Lung (tissue), 12 donors: ENCODE data around the gene BSDC1. TPM values are rescaled to one million over a fixed set of nuclear protein-coding genes. Genes with fewer than 3 reads are reported as not detected.
A peak's percentile ranks its signal among the peaks of the same experiment; 100 is the strongest.

Experiments
- ATAC-seq: fragments of 200-7000 bp; cut with Tn5 transposase; one replicate; pipeline ENCODE4 v1.9.1; 2020; ENCODE audit warnings: moderate number of reproducible peaks; ENCODE audit not compliant: insufficient read depth, low FRiP score
- DNase-seq, 3 donors: peaks; one replicate each; pipeline ENCODE4 v3.0.0-alpha.2; 2013 to 2017
- H3K27ac ChIP-seq, 2 donors: one replicate each; pipeline ENCODE4 v1.5.1; 2013; ENCODE audit warnings: mild to moderate bottlenecking in 2 of 2, moderate library complexity in 2 of 2, control low read depth in 1 of 2, inconsistent platforms in 1 of 2, low read depth in 1 of 2, low read length in 1 of 2
- H3K27me3 ChIP-seq, 3 donors: one replicate each; pipeline ENCODE4 v1.5.1; 2013; ENCODE audit warnings: low read length in 2 of 3; ENCODE audit not compliant: control insufficient read depth in 3 of 3, insufficient read depth in 3 of 3
- H3K36me3 ChIP-seq, 4 donors: one replicate each; pipeline ENCODE4 v1.5.1; 2013; ENCODE audit warnings: low read length in 4 of 4, mild to moderate bottlenecking in 1 of 4, moderate library complexity in 1 of 4; ENCODE audit not compliant: control insufficient read depth in 4 of 4, insufficient read depth in 4 of 4
- H3K4me1 ChIP-seq, 5 donors: one replicate each; pipeline ENCODE4 v1.5.1; 2013; ENCODE audit warnings: low read length in 5 of 5, mild to moderate bottlenecking in 2 of 5, moderate library complexity in 1 of 5; ENCODE audit not compliant: control insufficient read depth in 5 of 5, insufficient read depth in 5 of 5
- H3K4me3 ChIP-seq: one replicate; pipeline ENCODE4 v1.5.1; 2013; ENCODE audit warnings: mild to moderate bottlenecking, control low read depth, moderate library complexity
- H3K9ac ChIP-seq, 2 donors: one replicate each; pipeline ENCODE4 v1.5.1; 2013; ENCODE audit warnings: low read length in 2 of 2, control low read depth in 1 of 2; ENCODE audit not compliant: insufficient read depth in 1 of 2
- H3K9me3 ChIP-seq, 4 donors: one replicate each; pipeline ENCODE4 v1.5.1; 2013; ENCODE audit warnings: low read length in 3 of 4, mild to moderate bottlenecking in 1 of 4, moderate library complexity in 1 of 4; ENCODE audit not compliant: control insufficient read depth in 4 of 4, insufficient read depth in 3 of 4
- WGBS, 2 donors: extraction: QIAGEN DNeasy Blood & Tissue Kit; methylation state at CpG; one replicate each; pipeline ENCODE4 v1.1.7; 2013; 5-methylcytosine and 5-hydroxymethylcytosine counted together
- polyA plus RNA-seq, 2 donors: library from polyadenylated mRNA; stranded (reverse); fragments of 200-250 nt; gene quantifications; one replicate each; pipeline ENCODE4 v1.2.1, GENCODE V29; 2013
- total RNA-seq, 2 donors: library from RNA; depleted of rRNA in 1 of 2; stranded (reverse); fragments of >200 nt in 1 of 2; gene quantifications; one replicate each; pipeline ENCODE4 v1.2.1, GENCODE V29; 2014 to 2021
- TF ChIP-seq, protein P1 (sequence below): IDR thresholded peaks from 2 replicates; pipeline ENCODE4 v1.5.1; 2012; ENCODE audit warnings: mild to moderate bottlenecking; ENCODE audit errors: control extremely low read depth, extremely low read depth
- donor health status: control.
- donor health status: control.
- donor health status: Bipolar disorder and iron deficiency.
- donor health status: healthy.
- donor health status: DM: yes; HTN: yes; CAD: no.

Gene BSDC1
- total and polyA plus RNA-seq, 4 donors: 32.8 to 80.5 (median 48.3) TPM

DNA sequence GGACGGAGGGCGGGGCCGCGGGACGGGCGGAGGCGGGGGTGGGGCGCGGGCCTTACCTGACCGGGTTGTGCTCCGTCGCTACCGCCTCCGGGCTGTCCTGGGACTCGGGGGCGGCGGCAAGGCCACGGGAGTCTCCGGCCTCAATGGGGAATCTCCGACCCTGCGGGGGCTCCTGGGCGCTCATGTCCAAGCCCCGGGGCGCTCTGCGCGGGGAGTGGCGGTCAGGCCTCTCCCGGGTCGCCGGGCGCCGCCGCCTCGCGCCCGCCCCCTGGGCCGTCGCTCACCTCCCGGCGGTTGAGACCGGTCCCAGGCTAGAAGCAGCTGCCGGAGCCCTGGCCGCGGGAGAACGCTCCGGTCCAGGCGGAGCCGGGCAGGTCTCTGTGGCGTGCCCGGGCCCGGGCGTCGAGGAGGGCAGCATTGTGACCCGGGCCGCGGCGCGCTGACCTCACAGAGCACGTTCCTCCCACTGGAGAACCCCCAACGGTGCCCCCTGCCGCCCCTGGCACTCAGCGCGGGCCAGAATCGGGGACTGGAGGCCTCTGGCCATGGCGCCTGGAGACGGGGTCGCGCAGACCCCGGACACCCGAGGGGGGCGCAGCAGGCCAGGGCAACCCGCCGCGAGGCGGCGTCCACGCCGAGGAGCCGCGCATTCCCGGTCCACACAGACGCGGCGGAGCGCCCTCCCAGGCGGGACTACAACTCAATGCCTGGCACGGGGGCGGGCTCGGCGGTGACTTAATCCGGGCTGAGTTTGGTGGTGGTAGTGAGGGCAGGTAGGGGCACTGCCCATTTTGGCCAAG, 32.4 kb downstream of the BSDC1 start:
- H3K9me3 ChIP-seq: no peaks in the 10 kb centered on the region
- H3K27ac ChIP-seq: no peak overlapping the region
- TF ChIP-seq, protein P1, sequence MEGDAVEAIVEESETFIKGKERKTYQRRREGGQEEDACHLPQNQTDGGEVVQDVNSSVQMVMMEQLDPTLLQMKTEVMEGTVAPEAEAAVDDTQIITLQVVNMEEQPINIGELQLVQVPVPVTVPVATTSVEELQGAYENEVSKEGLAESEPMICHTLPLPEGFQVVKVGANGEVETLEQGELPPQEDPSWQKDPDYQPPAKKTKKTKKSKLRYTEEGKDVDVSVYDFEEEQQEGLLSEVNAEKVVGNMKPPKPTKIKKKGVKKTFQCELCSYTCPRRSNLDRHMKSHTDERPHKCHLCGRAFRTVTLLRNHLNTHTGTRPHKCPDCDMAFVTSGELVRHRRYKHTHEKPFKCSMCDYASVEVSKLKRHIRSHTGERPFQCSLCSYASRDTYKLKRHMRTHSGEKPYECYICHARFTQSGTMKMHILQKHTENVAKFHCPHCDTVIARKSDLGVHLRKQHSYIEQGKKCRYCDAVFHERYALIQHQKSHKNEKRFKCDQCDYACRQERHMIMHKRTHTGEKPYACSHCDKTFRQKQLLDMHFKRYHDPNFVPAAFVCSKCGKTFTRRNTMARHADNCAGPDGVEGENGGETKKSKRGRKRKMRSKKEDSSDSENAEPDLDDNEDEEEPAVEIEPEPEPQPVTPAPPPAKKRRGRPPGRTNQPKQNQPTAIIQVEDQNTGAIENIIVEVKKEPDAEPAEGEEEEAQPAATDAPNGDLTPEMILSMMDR: peak; percentile 20
- peaks cover 0 to 13% (median 5%) of the 10 kb centered on the region in 5 donors for H3K4me1 ChIP-seq
- H3K27me3 ChIP-seq: no peaks in the 10 kb centered on the region
- DNase-seq (peak; percentile 68 to 80 (median 71)), ATAC-seq (peak; percentile 59)
- peak overlapping the region; percentile 10 for H3K4me3 ChIP-seq
- 1 to 5% methylated on average over 58 to 91 of the region's 91 CpGs for WGBS, 2 donors
- H3K36me3 ChIP-seq: peaks cover 9 to 23% (median 19%) of the 10 kb centered on the region in 4 donors
- H3K9ac ChIP-seq: no peak overlapping the region

DNA sequence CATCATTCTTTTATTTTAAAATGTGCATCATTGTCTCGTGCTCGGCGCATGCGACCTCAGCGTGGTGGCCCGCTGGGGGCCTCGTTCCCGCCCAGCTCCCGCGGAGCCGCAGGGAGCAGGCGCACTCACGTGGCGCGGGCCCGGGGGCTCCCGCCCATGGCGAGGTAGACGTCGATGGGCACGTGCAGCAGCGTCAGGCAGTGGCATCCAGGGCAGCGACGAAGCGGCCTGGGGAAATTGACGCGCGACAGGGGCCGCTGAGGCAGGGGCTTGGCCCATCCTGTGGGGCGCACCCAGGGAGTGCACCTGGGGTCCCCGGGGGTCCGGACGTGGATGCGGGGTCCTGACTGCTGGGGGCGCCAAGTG, 33.0 kb downstream of the BSDC1 start:
- DNase-seq (no peak), ATAC-seq (no peak)
- no peak overlapping the region for H3K27ac ChIP-seq
- no peaks in the 10 kb centered on the region for H3K9me3 ChIP-seq
- H3K36me3 ChIP-seq: peaks cover 7 to 20% (median 14%) of the 10 kb centered on the region in 4 donors
- no peak overlapping the region for H3K4me3 ChIP-seq
- H3K9ac ChIP-seq: no peak overlapping the region
- TF ChIP-seq, protein P1: no peak
- H3K27me3 ChIP-seq: no peaks in the 10 kb centered on the region
- peaks cover 0 to 13% (median 5%) of the 10 kb centered on the region in 5 donors for H3K4me1 ChIP-seq
- 62 to 68% methylated on average over 35 of the region's 35 CpGs for WGBS, 2 donors

DNA sequence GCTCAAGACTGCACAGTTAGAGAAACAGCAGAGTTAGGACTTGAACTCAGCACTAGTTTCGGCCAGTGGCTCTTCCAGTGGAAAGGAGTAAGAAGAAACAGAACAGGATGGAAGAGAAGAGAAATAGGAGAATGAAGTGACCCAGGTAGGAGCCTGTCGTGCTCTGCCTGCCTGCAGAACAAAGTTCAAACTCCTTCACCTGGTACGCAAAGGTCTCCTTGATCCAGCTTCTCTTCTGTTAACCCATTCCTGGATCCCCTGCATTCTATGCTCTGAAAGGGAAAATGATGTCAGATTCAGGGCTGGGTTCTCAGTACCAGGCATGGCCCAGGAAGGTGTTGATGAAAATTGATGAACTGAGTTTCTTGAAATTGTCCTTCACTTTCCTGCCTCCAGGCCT, 35.8 kb downstream of the BSDC1 start:
- Histone ChIP-seq H3K27ac (no peak overlapping the region), H3K36me3 (peaks cover 0 to 7% (median 0%) of the 10 kb centered on the region in 4 donors), H3K4me1 (peaks cover 2 to 26% (median 9%) of the 10 kb centered on the region in 5 donors), H3K9me3 (no peaks in the 10 kb centered on the region), H3K9ac (no peak overlapping the region), H3K4me3 (no peak overlapping the region), H3K27me3 (no peaks in the 10 kb centered on the region)
- TF ChIP-seq, protein P1: no peak
- 77 to 86% methylated on average over 3 of the region's 3 CpGs for WGBS, 2 donors
- DNase-seq (no peak), ATAC-seq (no peak)
